Upper lobe of right lung (tissue), 1 donor: Measurements from ENCODE around the gene XPNPEP2. TPM values are rescaled to one million over a fixed set of nuclear protein-coding genes. Genes with fewer than 3 reads are reported as not detected.

ENCODE experiments used
- ATAC-seq: fragments of 200-7000 bp; cut with Tn5 transposase; one replicate; pipeline ENCODE4 v1.9.1; 2020; ENCODE audit warnings: mild to moderate bottlenecking, moderate library complexity
- DNase-seq: peaks from one replicate; pipeline ENCODE4 v3.0.0-alpha.2; 2020
- H3K27ac ChIP-seq: fragments of 200-600 bp; one replicate; pipeline ENCODE4 v1.8.0; 2022
- H3K27me3 ChIP-seq: fragments of 200-600 bp; one replicate; pipeline ENCODE4 v1.8.0; 2022; ENCODE audit warnings: mild to moderate bottlenecking
- H3K36me3 ChIP-seq: fragments of 200-600 bp; one replicate; pipeline ENCODE4 v1.8.0; 2022
- H3K4me1 ChIP-seq: fragments of 200-600 bp; one replicate; pipeline ENCODE4 v1.8.0; 2022
- H3K4me3 ChIP-seq: fragments of 200-600 bp; one replicate; pipeline ENCODE4 v1.8.0; 2022; ENCODE audit warnings: mild to moderate bottlenecking
- H3K9me3 ChIP-seq: fragments of 200-600 bp; one replicate; pipeline ENCODE4 v1.8.0; 2022
- CTCF ChIP-seq: fragments of 200-600 bp; IDR thresholded peaks from one replicate; pipeline ENCODE4 v1.8.0; 2022; ENCODE audit warnings: antibody characterized with exemption
- intact Hi-C: fragments of 100-400 bp; cut with DNase I; formaldehyde crosslinking; loops from one replicate; pipeline ENCODE4 v1.11.0; 2022
- total RNA-seq: library from RNA; stranded (reverse); fragmentation: NEBNext Ultra II Directional; extraction: Animal tissue kit (Norgen Biotek cat#: 25700); gene quantifications from one replicate; pipeline ENCODE4 v1.2.1, GENCODE V29; 2021
- donor health status: DM: no; HTN: yes; CAD: no; lungs with severe emphysema.

The XPNPEP2 gene
- total RNA-seq, 1 donor from 2014 or later: 0.93 TPM

- no peak for TF ChIP-seq CTCF
- no peak overlapping the region for H3K27ac ChIP-seq
- intact Hi-C loops: no loop called here
- no peaks in the 10 kb centered on the region for H3K27me3 ChIP-seq
- no peak for ATAC-seq
- no peak for DNase-seq
- no peaks in the 10 kb centered on the region for H3K9me3 ChIP-seq
- no peaks in the 10 kb centered on the region for H3K36me3 ChIP-seq
- no peaks in the 10 kb centered on the region for H3K4me1 ChIP-seq
- no peak overlapping the region for H3K4me3 ChIP-seq
Measured at GRCh38 chrX:129743821-129744220, 5.0 kb downstream of the XPNPEP2 start.

DNA sequence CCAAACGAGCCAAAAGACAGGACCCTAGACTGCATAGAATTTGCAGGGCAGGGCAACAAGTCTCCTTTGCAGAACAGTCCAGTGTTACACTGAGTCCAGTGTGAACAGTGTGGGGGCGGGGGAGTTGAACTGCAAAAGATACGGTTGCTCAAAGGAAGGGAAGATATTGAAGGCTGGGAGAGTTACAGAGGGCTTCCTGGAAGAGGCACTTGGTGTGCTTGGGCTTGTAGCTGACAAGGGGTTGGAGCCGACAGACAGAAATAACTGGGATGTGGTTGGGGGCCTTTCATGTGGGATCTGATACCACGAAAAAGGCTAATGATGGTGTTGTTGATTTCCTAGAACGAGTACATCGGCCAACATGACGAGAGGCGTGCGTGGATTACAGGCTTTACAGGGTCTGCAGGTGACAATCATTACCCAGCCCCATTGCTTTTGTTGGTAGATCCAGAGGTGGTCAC is 6.1 kb downstream of the XPNPEP2 start:
- intact Hi-C loops: no loop called here
- DNase-seq (no peak), ATAC-seq (no peak)
- Histone ChIP-seq H3K36me3 (no peaks in the 10 kb centered on the region), H3K4me1 (no peaks in the 10 kb centered on the region), H3K27me3 (no peaks in the 10 kb centered on the region), H3K27ac (no peak overlapping the region), H3K9me3 (no peaks in the 10 kb centered on the region), H3K4me3 (no peak overlapping the region)
- no peak for TF ChIP-seq CTCF

DNA sequence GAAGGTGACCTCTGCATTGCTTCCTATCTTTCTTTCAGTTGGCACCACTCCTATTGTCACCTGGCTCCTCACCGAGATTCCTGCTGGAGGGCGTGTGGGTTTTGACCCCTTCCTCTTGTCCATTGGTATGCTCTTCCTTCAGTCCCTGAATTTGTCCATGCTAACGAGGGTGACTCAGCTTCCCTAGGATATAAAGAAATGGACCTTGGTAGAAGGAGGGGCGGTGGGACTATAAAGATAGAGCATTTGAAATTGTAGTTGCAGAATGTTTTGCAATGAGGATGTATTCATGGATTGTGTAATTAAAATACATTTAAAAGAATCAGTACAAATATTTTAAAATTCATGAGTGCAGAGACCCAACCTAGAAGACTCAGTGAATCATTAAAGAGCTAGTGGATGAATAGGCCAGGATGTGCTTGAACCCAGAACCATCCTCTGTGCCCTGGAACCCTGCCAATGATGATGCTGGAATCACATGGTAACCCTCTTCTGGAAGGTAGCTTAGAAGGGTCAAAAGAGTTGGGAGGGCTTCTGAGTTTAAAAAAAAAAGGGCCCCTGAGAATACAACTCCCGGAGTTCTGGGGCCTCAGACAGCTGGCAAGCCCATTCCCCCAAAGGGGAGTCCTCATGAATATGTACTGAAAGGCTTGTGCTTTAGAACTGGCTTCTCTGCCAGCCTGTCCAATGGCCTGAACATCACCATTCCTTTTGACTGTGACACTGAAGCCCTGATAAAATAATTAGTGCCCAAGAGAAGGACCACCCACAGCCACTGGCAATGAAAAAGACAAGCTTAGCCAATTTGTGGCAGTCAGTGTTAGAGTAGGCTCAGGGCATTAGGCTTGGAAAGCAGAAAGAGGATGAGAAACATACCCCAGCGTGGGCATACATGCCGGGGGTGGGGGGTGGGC is 8.0 kb downstream of the XPNPEP2 start:
- Histone ChIP-seq H3K27ac (no peak overlapping the region), H3K9me3 (no peaks in the 10 kb centered on the region), H3K4me1 (no peaks in the 10 kb centered on the region), H3K27me3 (no peaks in the 10 kb centered on the region), H3K4me3 (no peak overlapping the region), H3K36me3 (no peaks in the 10 kb centered on the region)
- TF ChIP-seq CTCF: no peak
- DNase-seq (no peak), ATAC-seq (no peak)
- intact Hi-C loops: no loop called here

GRCh38 chrX:129747533-129747932 is 8.8 kb downstream of the XPNPEP2 start:
- no peaks in the 10 kb centered on the region for H3K9me3 ChIP-seq
- H3K36me3 ChIP-seq: no peaks in the 10 kb centered on the region
- no peak overlapping the region for H3K27ac ChIP-seq
- H3K4me3 ChIP-seq: no peak overlapping the region
- ATAC-seq (no peak), DNase-seq (no peak)
- no peak for TF ChIP-seq CTCF
- H3K27me3 ChIP-seq: no peaks in the 10 kb centered on the region
- intact Hi-C loops: no loop called here
- no peaks in the 10 kb centered on the region for H3K4me1 ChIP-seq

DNA sequence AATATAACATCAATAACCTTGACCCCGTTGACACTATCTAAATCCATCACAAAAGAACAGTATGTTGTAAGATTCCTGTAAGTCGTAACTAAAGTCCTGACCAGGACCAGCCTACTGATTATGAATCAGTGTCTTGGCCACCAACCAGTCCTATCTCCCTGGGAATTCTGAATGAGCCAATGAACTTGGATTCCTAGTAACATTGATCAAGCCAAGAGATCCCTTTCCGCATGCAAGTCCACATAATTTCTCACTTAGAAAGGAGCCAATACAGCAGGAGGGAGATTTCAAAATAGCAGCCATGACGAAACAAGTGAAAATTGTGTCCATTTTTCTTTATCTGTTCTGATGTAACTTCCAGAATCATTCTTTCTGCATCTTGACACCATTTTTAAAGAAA is 9.5 kb downstream of the XPNPEP2 start:
- no peaks in the 10 kb centered on the region for H3K36me3 ChIP-seq
- H3K4me1 ChIP-seq: no peaks in the 10 kb centered on the region
- ATAC-seq: no peak
- no peaks in the 10 kb centered on the region for H3K9me3 ChIP-seq
- H3K27me3 ChIP-seq: no peaks in the 10 kb centered on the region
- no peak overlapping the region for H3K27ac ChIP-seq
- no peak for DNase-seq
- no peak for TF ChIP-seq CTCF
- H3K4me3 ChIP-seq: no peak overlapping the region
- intact Hi-C loops: no loop called here
